ENCODE measurements around the gene ISCU. TPM values are rescaled to one million over a fixed set of nuclear protein-coding genes. Genes with fewer than 3 reads are reported as not detected.

Gene ISCU
- total and polyA plus RNA-seq, 2 of the 8 experiments (the other 6 are each of a cell fraction or from before 2014, with no cell fraction given) = 72.1 to 78.1 TPM

DNA sequence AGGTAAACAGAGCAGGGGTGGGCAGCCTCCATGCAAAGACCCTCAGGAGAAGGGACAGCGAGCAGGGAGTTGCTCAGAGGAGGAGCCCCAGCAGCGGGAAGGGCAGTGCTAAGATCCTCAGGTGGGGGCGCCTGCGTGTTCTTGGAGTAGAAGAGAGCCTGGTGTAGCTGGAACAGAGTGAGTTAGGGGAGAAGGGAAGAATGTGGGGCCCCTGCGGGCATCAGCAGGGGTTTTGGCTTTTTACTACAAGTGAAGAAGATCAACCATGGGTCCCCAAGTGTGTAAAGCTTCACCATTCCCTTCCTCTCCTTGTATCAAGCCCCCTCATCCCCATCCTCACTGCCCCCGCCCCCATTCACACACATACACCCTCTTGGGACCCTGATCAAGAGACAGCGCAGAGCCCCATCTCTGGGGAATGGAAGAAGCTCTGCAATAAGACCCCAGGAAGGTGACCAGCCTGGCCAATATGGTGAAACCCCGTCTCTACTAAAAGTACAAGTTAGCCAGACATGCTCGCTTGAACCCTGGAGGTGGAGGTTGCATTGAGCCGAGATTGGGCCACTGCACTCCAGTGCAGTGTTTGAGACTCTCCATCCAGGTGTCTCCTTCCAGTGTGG is 45.7 kb downstream of the ISCU start (continued):
- TF ChIP-seq EZH2 (IDR thresholded peaks at IDR 0.05; ENCODE audit: low read depth, low read length, severe bottlenecking) (no peak), RXRA (IDR thresholded peaks at IDR 0.05; ENCODE audit: insufficient read depth, low read depth, low read length) (no peak), HDAC2 (IDR thresholded peaks at IDR 0.05; ENCODE audit: borderline replicate concordance in 1 of 2, low read depth in 2 of 2, low read length in 2 of 2) (no peak), RBBP5 (IDR thresholded peaks at IDR 0.05; ENCODE audit: borderline replicate concordance, low read depth, low read length) (no peak), CHD7 (IDR thresholded peaks at IDR 0.05; ENCODE audit: insufficient replicate concordance, low read length) (no peak), RNF2 (IDR thresholded peaks at IDR 0.05; ENCODE audit: borderline replicate concordance, low read depth, low read length, missing control alignments, poor library complexity, severe bottlenecking) (no peak)

All from H1 (cell line).